HG02852 (cell line): Measurements from ENCODE around the gene RCBTB2.
"Not testable (repeated sequence)": the region's sequence is repeated elsewhere in the genome, so short reads cannot be mapped to it uniquely, and the experiment has no call there.

Source experiments
- ATAC-seq: cut with Tn5 transposase; IDR thresholded peaks from one replicate; pipeline ENCODE4 v1.9.1; 2021; ENCODE audit warnings: mild to moderate bottlenecking, moderate library complexity; ENCODE audit not compliant: unreplicated experiment

The RCBTB2 gene

GRCh38 chr13:48457578-48458242, 75.2 kb downstream of the RCBTB2 start:
- ATAC-seq = no peak

- no peak for ATAC-seq
Measured at GRCh38 chr13:48456546-48456945, 76.3 kb downstream of the RCBTB2 start.

- ATAC-seq = not testable (repeated sequence)
Measured at GRCh38 chr13:48451196-48451595, 81.7 kb downstream of the RCBTB2 start.

- ATAC-seq = no peak
Measured at GRCh38 chr13:48449656-48450055, 83.2 kb downstream of the RCBTB2 start.

GRCh38 chr13:48448959-48449614, 83.8 kb downstream of the RCBTB2 start:
- no peak for ATAC-seq

- ATAC-seq = no peak
Measured at GRCh38 chr13:48448285-48448958, 84.5 kb downstream of the RCBTB2 start.

- ATAC-seq = no peak
Measured at GRCh38 chr13:48446464-48446863, 86.4 kb downstream of the RCBTB2 start.

GRCh38 chr13:48443442-48444208, 89.3 kb downstream of the RCBTB2 start:
- no peak for ATAC-seq
